GM21529 (cell line): Measurements from ENCODE around the gene UBA6.
"Not testable (repeated sequence)": the region's sequence is repeated elsewhere in the genome, so short reads cannot be mapped to it uniquely, and the experiment has no call there.

Experiments
- ATAC-seq: cut with Tn5 transposase; IDR thresholded peaks from one replicate; pipeline ENCODE4 v1.9.1; 2021; ENCODE audit not compliant: unreplicated experiment

UBA6 gene

GRCh38 chr4:67714248-67714583 lies 13.3 kb upstream of the UBA6 start:
- ATAC-seq = peak; percentile 82

GRCh38 chr4:67713529-67714247 lies 12.7 kb upstream of the UBA6 start:
- no peak for ATAC-seq

- ATAC-seq = no peak
Measured at GRCh38 chr4:67712650-67713528, 11.9 kb upstream of the UBA6 start.

- no peak for ATAC-seq
Measured at GRCh38 chr4:67712000-67712625, 11.2 kb upstream of the UBA6 start.

- not testable (repeated sequence) for ATAC-seq
Measured at GRCh38 chr4:67706682-67707081, 5.7 kb upstream of the UBA6 start.

GRCh38 chr4:67704843-67705242 lies 3.9 kb upstream of the UBA6 start:
- no peak for ATAC-seq

- no peak for ATAC-seq
Measured at GRCh38 chr4:67702166-67702565, 1.2 kb upstream of the UBA6 start.

GRCh38 chr4:67701517-67701850 lies 529 bp upstream of the UBA6 start:
- ATAC-seq = no peak

GRCh38 chr4:67700116-67700737 lies 728 bp downstream of the UBA6 start:
- ATAC-seq = peak; percentile 26

GRCh38 chr4:67699603-67700002 lies 1.4 kb downstream of the UBA6 start:
- no peak for ATAC-seq

- no peak for ATAC-seq
Measured at GRCh38 chr4:67697860-67698687, 2.9 kb downstream of the UBA6 start.

GRCh38 chr4:67696061-67696460 lies 4.9 kb downstream of the UBA6 start:
- no peak for ATAC-seq

- ATAC-seq = no peak
Measured at GRCh38 chr4:67694662-67695061, 6.3 kb downstream of the UBA6 start.

- no peak for ATAC-seq
Measured at GRCh38 chr4:67691328-67691727, 9.6 kb downstream of the UBA6 start.

- ATAC-seq = no peak
Measured at GRCh38 chr4:67687636-67688035, 13.3 kb downstream of the UBA6 start.

- no peak for ATAC-seq
Measured at GRCh38 chr4:67685532-67685859, 15.5 kb downstream of the UBA6 start.

- ATAC-seq = no peak
Measured at GRCh38 chr4:67684839-67685531, 16.0 kb downstream of the UBA6 start.

GRCh38 chr4:67682266-67682665 lies 18.7 kb downstream of the UBA6 start:
- no peak for ATAC-seq

GRCh38 chr4:67680581-67681222 lies 20.3 kb downstream of the UBA6 start:
- ATAC-seq = no peak

- no peak for ATAC-seq
Measured at GRCh38 chr4:67678612-67679011, 22.3 kb downstream of the UBA6 start.
